Measurements from ENCODE around the gene VENTX.

DNA sequence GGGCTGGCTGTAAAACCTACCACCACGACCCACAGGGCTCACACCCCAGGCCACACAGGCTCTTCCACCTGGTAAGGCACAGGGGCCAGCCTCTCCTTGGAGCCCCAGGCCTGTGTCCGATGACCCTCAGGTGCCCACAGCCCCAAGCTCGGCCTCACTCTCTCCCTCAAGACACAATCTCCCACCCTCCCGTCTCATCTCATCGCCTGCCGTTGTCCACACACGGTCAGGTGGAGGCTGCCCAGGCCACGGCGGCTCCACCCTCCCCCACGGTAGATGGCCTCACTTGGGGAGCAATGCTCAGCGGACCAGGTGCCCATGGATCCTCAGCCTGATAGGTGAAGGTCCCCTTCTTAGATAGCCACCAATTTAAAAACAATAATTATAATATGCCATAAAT lies 16.3 kb upstream of the VENTX start:
- no peak for TF ChIP-seq CTCF (IDR thresholded peaks at IDR 0.05 in 4 of 5, conservative IDR thresholded peaks at IDR 0.05 in 1 of 5)
- no peak for TF ChIP-seq POLR2A (IDR thresholded peaks at IDR 0.05)

Data from gastrocnemius medialis (tissue), 4 donors.